NCI-H2171 treated with DMSO at 0.1 percent for 48 hours (cell line): ENCODE measurements around the gene CHEK2.
"Not testable (repeated sequence)": the region's sequence is repeated elsewhere in the genome, so short reads cannot be mapped to it uniquely, and the experiment has no call there.

ENCODE experiments used
- DNase-seq: peaks from one replicate; lab custom pipeline; 2025; lab: John Stamatoyannopoulos, UW

CHEK2 gene

GRCh38 chr22:28741200-28741784 lies 328 bp downstream of the CHEK2 start:
- DNase-seq = no peak

GRCh38 chr22:28738876-28739275 lies 2.7 kb downstream of the CHEK2 start:
- not testable (repeated sequence) for DNase-seq

- DNase-seq = no peak
These were observed 3.9 kb downstream of the CHEK2 start for GRCh38 chr22:28737701-28738100.

GRCh38 chr22:28736301-28737155 lies 5.1 kb downstream of the CHEK2 start:
- DNase-seq = peak; percentile 22

GRCh38 chr22:28734393-28734792 lies 7.2 kb downstream of the CHEK2 start:
- DNase-seq = no peak

GRCh38 chr22:28730179-28730578 lies 11.4 kb downstream of the CHEK2 start:
- DNase-seq = no peak

- DNase-seq = no peak
These were observed 12.9 kb downstream of the CHEK2 start for GRCh38 chr22:28728621-28729313.

- no peak for DNase-seq
These were observed 13.6 kb downstream of the CHEK2 start for GRCh38 chr22:28728002-28728401.

GRCh38 chr22:28718044-28718443 lies 23.6 kb downstream of the CHEK2 start:
- DNase-seq = no peak

GRCh38 chr22:28716686-28717085 lies 24.9 kb downstream of the CHEK2 start:
- no peak for DNase-seq

GRCh38 chr22:28715611-28716010 lies 26.0 kb downstream of the CHEK2 start:
- DNase-seq = no peak

- DNase-seq = no peak
These were observed 27.5 kb downstream of the CHEK2 start for GRCh38 chr22:28714043-28714628.

GRCh38 chr22:28711820-28712777 lies 29.5 kb downstream of the CHEK2 start:
- no peak for DNase-seq

GRCh38 chr22:28711341-28711740 lies 30.3 kb downstream of the CHEK2 start:
- no peak for DNase-seq

- peak; percentile 67 for DNase-seq
These were observed 30.9 kb downstream of the CHEK2 start for GRCh38 chr22:28710576-28711191.

GRCh38 chr22:28710107-28710506 lies 31.5 kb downstream of the CHEK2 start:
- no peak for DNase-seq

GRCh38 chr22:28706845-28707244 lies 34.8 kb downstream of the CHEK2 start:
- DNase-seq = no peak

- DNase-seq = no peak
These were observed 38.2 kb downstream of the CHEK2 start for GRCh38 chr22:28703436-28703835.

GRCh38 chr22:28702891-28703290 lies 38.7 kb downstream of the CHEK2 start:
- DNase-seq = no peak

- not testable (repeated sequence) for DNase-seq
These were observed 48.4 kb downstream of the CHEK2 start for GRCh38 chr22:28693041-28693760.
